Stimulated activated CD8-positive, alpha-beta memory T cell treated with anti-CD3 and anti-CD28 coated beads, Interleukin-15, amount 100 ng/mL, for 24 hours (primary cell): ENCODE measurements around the gene ADCYAP1R1.

Experiments used
- DNase-seq: peaks from one replicate; pipeline ENCODE4 v3.0.0-alpha.2; 2020; ENCODE audit warnings: low read depth

The ADCYAP1R1 gene

GRCh38 chr7:31106303-31107105, 54.4 kb downstream of the ADCYAP1R1 start:
- DNase-seq, result no peak

DNA sequence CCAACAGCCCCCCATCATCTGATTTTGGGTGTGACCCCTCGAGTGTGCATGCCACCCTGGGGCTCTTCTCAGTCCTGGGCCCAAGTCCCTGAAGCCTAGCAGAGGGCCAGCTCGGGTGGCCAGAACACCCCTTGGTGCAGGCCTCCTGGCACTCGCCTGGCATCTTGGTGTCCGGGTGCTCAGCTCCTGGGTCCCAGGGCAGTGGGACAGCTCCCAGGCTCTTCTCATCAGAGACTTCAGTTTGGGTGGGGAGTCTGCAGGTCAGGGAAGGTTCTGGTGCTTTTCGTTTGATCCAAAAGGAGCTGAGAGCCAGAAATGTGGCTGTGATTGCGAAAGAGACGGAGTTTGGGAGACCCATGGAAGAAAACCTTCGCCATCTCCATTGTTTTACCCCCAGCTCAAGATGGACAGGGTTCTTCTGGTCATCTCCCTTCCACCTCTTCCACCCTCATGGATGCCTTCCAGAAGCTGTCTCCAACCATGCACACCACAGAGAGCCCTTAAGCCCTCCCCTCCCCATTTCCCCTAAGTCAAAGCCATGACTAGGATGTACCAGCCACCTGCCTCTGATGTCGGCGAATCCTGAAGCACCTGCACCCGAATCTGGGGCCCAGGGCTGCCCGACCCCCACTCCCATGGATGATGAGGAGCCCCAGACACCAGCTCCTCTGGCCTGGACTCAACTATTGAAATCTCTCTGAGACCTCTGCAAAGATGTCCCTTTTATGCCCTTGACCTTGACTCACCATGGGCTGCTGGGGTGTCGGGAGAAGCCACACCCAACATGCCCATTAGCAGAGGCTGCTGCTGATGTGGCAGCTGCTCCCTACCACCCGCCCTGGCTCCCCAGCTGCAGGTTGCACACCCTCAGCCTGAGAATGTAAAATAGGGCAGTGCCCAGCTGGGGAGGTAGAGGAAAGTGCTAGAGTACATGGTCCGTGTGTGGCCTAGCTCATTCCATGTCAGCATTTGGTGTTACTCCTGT, 55.3 kb downstream of the ADCYAP1R1 start:
- no peak for DNase-seq

DNA sequence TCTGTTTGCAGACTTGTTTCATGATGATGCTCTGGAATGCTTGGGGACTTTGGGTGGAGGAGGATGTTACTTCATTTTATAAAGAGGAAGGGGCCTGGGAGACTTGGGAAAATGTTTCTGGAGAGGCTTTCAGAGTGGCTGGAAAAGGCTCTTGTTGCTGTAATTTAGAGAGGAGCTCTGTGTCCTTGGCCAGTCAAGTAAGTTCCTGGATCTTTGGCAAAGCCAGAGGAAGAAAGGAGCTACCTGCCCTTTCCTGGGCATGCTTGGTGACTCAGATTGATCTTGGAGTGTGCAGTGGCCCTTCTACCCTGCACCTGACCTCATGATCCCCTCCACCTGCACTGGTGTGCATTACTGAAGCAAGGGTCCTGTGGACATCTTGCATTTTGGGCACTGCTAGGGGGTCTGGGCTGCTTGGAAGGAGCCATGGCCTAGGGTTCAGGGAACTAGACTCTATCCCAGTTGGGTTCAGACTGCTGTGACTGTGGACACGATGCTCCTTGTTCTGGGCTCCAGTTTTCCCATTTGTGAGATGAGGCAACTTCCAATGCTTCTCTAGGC, 56.1 kb downstream of the ADCYAP1R1 start:
- no peak for DNase-seq

- DNase-seq, result no peak
Measured at GRCh38 chr7:31109751-31110150, 57.6 kb downstream of the ADCYAP1R1 start.

DNA sequence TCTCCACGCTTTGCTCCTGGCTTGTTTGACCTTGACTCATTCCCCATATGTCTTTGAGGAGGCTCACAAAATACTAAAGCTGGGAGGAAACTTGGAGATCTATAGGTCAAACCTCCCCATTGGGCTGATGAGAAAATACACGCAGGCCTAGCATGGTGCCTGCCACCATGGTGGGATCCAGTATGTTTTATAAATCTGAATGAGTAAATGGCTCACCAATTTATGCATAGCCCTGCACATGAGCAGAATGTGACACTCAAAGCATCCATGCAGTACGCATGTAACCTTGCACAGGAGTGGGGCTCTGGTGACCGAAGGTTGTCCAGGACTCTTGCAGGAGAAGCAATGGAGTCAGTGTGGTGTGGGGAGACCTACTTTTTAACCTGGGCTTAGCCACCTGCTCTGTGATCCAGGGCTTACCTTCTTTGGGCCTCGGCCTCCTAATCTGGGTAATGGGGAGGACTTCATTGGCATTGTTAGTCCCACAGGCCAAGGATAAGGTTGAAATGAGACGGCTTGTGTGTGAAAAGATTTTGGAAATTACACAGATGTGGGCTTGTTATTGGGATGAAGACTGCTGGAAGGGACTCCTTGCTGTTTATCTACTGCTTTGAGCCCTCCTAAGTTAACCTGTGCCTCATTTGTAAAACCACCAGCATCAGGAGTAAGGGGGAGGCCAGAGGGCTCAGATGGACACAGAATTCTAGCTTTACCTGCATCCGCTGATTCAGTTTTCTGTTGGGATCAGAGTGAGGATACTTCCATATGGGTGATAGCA, 58.4 kb downstream of the ADCYAP1R1 start:
- no peak for DNase-seq

DNA sequence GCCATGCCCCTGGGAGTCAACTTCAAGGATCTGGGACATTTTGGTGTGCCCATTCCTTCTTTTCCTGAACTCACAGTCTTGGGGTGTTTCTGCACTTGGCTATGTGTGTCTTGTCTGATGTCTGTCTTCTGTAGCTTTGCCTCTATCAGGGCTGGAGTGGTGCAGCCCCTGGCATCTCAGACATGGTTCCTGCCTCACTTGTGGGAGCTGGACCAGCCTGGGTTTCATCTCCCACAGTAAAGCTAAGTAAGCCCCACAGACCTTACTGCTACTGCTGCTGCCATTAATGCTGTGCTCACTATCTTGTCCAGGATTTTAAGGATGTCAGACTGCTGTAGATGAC, 59.0 kb downstream of the ADCYAP1R1 start:
- DNase-seq, result no peak

GRCh38 chr7:31113660-31114059, 61.6 kb downstream of the ADCYAP1R1 start:
- DNase-seq, result no peak

GRCh38 chr7:31114593-31115343, 62.7 kb downstream of the ADCYAP1R1 start:
- DNase-seq, result no peak

DNA sequence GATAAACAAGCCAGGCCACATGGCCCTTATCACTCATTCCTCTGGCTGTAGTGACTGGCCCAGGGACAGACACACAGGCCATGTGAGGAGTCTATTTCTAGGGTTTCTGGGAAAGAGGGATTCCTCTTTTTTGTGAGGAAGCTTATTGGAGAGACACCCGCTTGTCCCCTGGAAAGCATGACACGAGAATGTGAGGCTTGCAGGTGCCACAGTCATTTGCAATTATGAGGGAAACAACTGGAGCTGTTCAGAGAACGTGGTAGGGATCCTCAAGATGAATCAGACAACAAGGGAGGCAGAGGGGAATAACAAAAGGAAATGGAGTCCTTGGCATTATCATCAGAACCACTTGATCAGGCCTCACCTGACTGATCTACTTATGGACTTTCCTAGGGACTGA, 64.5 kb downstream of the ADCYAP1R1 start:
- DNase-seq, result no peak

DNA sequence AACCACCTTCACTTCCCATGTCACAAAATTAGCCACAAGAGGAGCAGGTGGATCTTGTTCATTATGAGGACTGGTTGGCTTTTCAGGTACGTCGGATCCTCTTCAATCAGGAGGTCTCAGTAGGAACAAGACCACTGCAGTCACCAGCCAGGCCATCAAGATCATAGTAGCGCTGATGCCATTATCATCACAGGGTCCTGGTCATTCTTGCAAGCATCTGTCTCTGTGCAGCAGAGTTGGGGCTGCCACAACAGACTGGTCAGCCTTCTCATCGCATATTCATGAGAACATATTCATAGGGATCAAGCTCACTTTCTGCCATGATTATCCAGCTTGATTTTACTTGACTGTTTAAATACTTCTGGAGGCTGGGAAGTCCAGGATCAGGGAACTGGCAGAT, 67.1 kb downstream of the ADCYAP1R1 start:
- no peak for DNase-seq

DNA sequence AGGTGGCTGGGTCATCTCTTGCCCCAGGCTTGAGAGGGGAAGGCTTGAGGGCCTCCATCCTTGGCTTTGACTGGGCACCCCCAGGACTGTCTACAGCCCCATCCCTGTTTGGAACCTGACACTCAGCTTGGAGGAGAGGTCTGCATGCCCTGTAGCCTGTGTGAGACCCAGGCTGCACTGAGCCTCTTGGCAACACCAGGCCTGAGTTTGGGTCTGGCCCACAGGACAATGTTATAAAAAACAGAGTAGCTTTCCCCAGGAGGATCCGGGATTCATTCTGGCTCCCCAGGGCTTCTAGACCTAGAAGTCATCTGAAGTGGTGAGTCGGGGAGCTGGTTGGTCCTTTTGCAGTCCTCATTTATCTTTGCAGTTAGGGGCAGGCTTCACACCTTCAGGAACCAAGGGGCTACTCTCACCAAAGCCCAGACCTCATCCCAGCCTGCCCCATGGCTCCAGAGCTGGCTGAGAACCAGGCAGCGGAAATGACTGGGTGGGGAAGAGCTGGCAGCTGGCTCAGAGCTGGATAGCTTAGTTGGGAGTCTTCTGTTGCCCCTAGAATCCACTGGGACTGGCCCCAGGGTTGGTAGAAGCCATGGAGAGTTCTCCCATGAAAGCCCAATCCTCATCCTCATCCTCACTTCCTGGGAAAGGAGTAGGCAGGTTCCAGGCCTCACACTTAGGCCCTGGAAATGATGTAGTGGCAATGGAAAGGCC, 68.8 kb downstream of the ADCYAP1R1 start:
- DNase-seq, result no peak

DNA sequence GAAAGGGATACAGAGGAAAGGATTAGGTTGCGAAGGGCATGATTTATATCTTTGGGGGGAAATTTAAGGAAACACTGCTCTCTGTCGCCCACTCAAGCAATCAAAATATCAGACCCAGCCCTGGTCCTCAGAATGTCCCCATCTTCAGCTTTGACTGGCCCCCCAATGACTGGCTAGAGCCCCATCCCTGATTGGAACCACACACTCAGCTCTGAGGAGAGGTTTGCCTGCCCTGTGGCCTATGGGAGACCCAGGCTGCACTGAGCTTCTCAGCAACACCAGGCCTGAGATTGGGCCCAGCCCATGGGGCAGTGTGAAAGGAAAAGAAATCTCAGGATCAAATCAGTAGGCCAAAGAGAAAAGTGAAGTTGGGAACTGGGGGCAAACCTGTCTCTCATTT, 69.5 kb downstream of the ADCYAP1R1 start:
- DNase-seq, result no peak

- DNase-seq, result no peak
Measured at GRCh38 chr7:31122649-31123058, 70.5 kb downstream of the ADCYAP1R1 start.

- no peak for DNase-seq
Measured at GRCh38 chr7:31123321-31123720, 71.2 kb downstream of the ADCYAP1R1 start.

- DNase-seq, result no peak
Measured at GRCh38 chr7:31123726-31124125, 71.6 kb downstream of the ADCYAP1R1 start.

GRCh38 chr7:31125171-31125570, 73.1 kb downstream of the ADCYAP1R1 start:
- DNase-seq, result no peak

- DNase-seq, result no peak
Measured at GRCh38 chr7:31126976-31127375, 74.9 kb downstream of the ADCYAP1R1 start.

DNA sequence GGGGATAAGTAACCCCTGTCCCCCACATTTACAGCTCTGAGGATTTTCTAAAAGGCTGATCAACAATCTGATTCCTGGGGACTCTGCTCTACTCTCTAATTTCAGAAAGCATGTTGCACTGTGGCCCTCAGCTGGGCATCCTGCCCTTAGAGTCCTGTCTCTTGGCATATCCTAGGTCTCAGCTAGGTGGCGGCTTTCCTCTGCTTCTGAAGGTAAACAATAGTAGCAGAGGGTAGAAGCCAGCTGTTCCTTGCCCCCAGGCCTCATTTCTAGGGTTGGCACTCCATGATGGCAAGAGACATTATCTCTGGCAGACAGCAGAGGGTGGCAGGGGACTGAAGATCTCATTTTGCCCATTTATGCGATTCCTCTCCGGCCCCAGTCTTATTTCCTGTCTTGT, 77.0 kb downstream of the ADCYAP1R1 start:
- no peak for DNase-seq

GRCh38 chr7:31133497-31133896, 81.4 kb downstream of the ADCYAP1R1 start:
- DNase-seq, result no peak
